ENCODE results near the gene TAF4B. TPM values are rescaled to one million over a fixed set of nuclear protein-coding genes. Genes with fewer than 3 reads are reported as not detected.
"Not testable (repeated sequence)": the region's sequence is repeated elsewhere in the genome, so short reads cannot be mapped to it uniquely, and the experiment has no call there.

Gene TAF4B
- polyA plus RNA-seq, 6 donors from 2014 or later: 4.9 to 13.5 (median 11.4) TPM

- Mint-ChIP-seq H3K4me1 (peaks cover 0 to 4% (median 3%) of the 10 kb centered on the region in 3 donors), H3K9me3 (peaks cover 0 to 14% (median 0%) of the 10 kb centered on the region in 7 donors), H3K36me3 (peaks cover 7 to 9% of the 10 kb centered on the region in 2 donors), H3K4me3 (no peak overlapping the region), H3K27me3 (peaks cover 5 to 38% (median 19%) of the 10 kb centered on the region in 3 donors), H3K27ac (no peak overlapping the region)
- ATAC-seq (ENCODE audit: low read depth in 2 of 2) (no peak), DNase-seq (no peak)
These were observed 208.6 kb downstream of the TAF4B start for GRCh38 chr18:26434887-26435286.

- Mint-ChIP-seq H3K36me3 (peaks cover 7 to 9% of the 10 kb centered on the region in 2 donors), H3K4me1 (peaks cover 0 to 4% (median 3%) of the 10 kb centered on the region in 3 donors), H3K27me3 (peaks cover 5 to 39% (median 19%) of the 10 kb centered on the region in 3 donors), H3K4me3 (no peak overlapping the region), H3K27ac (no peak overlapping the region), H3K9me3 (peaks cover 0 to 13% (median 0%) of the 10 kb centered on the region in 7 donors)
- ATAC-seq (ENCODE audit: low read depth in 2 of 2): no peak
- DNase-seq: no peak
These were observed 209.3 kb downstream of the TAF4B start for GRCh38 chr18:26435415-26436095.

GRCh38 chr18:26436176-26437051 is 210.2 kb downstream of the TAF4B start:
- Mint-ChIP-seq H3K4me3 (no peak overlapping the region), H3K9me3 (peaks cover 0 to 4% (median 0%) of the 10 kb centered on the region in 7 donors), H3K36me3 (peaks cover 4 to 9% of the 10 kb centered on the region in 2 donors), H3K4me1 (peaks cover 0 to 4% (median 3%) of the 10 kb centered on the region in 3 donors), H3K27ac (no peak overlapping the region), H3K27me3 (peaks cover 10 to 39% (median 19%) of the 10 kb centered on the region in 3 donors)
- DNase-seq (no peak), ATAC-seq (ENCODE audit: low read depth in 2 of 2) (no peak)

GRCh38 chr18:26437634-26438033 is 211.4 kb downstream of the TAF4B start:
- H3K9me3 Mint-ChIP-seq; DNase-seq; H3K36me3 Mint-ChIP-seq; H3K27ac Mint-ChIP-seq; H3K4me3 Mint-ChIP-seq; H3K4me1 Mint-ChIP-seq; ATAC-seq (ENCODE audit: low read depth in 2 of 2): not testable (repeated sequence)
- peaks cover 12 to 33% (median 19%) of the 10 kb centered on the region in 3 donors for H3K27me3 Mint-ChIP-seq

GRCh38 chr18:26438980-26439379 is 212.7 kb downstream of the TAF4B start:
- ATAC-seq (ENCODE audit: low read depth in 2 of 2) (peak; percentile 80 to 94), DNase-seq (peak; percentile 17)
- Mint-ChIP-seq H3K36me3 (peaks cover 4 to 9% of the 10 kb centered on the region in 2 donors), H3K27me3 (peaks cover 12 to 35% (median 19%) of the 10 kb centered on the region in 3 donors), H3K4me1 (peaks cover 0 to 4% (median 3%) of the 10 kb centered on the region in 3 donors), H3K9me3 (peaks cover 0 to 4% (median 0%) of the 10 kb centered on the region in 7 donors), H3K4me3 (no peak overlapping the region), H3K27ac (no peak overlapping the region)

- Mint-ChIP-seq H3K4me1 (peaks cover 0 to 4% (median 3%) of the 10 kb centered on the region in 3 donors), H3K9me3 (peaks cover 0 to 7% (median 0%) of the 10 kb centered on the region in 7 donors), H3K27ac (no peak overlapping the region), H3K36me3 (peaks cover 4 to 9% of the 10 kb centered on the region in 2 donors), H3K4me3 (no peak overlapping the region), H3K27me3 (peaks cover 12 to 37% (median 19%) of the 10 kb centered on the region in 3 donors)
- ATAC-seq (ENCODE audit: low read depth in 2 of 2): no peak
- no peak for DNase-seq
These were observed 213.3 kb downstream of the TAF4B start for GRCh38 chr18:26439537-26439936.

GRCh38 chr18:26440644-26441043 is 214.4 kb downstream of the TAF4B start:
- H3K4me3 Mint-ChIP-seq: no peak overlapping the region

More at GRCh38 chr18:26440644-26441043, 214.4 kb downstream of the TAF4B start:
- H3K4me1 Mint-ChIP-seq: peaks cover 0 to 4% (median 3%) of the 10 kb centered on the region in 3 donors
- ATAC-seq (ENCODE audit: low read depth in 2 of 2) (no peak), DNase-seq (no peak)
- H3K9me3 Mint-ChIP-seq: peaks cover 0 to 8% (median 0%) of the 10 kb centered on the region in 7 donors
- H3K27ac Mint-ChIP-seq: no peak overlapping the region
- peaks cover 3 to 7% of the 10 kb centered on the region in 2 donors for H3K36me3 Mint-ChIP-seq
- H3K27me3 Mint-ChIP-seq: peaks cover 12 to 43% (median 23%) of the 10 kb centered on the region in 3 donors

Other genes starting within 250 kb of the TAF4B start
- gene SS18, start 135.8 kb upstream of the TAF4B start, polyA plus RNA-seq (ENCODE audit: low read depth in 6 of 6): 10 to 100 TPM; 31.4 to 53.5 (median 41.2) TPM
- gene PSMA8, start 92.6 kb upstream of the TAF4B start, polyA plus RNA-seq (ENCODE audit: low read depth in 6 of 6): 1 to 10 TPM in 5 of 6 donors, under 1 TPM in 1; 0.76 to 3.9 (median 2.9) TPM